ENCODE data around the gene CSTB.

DNA sequence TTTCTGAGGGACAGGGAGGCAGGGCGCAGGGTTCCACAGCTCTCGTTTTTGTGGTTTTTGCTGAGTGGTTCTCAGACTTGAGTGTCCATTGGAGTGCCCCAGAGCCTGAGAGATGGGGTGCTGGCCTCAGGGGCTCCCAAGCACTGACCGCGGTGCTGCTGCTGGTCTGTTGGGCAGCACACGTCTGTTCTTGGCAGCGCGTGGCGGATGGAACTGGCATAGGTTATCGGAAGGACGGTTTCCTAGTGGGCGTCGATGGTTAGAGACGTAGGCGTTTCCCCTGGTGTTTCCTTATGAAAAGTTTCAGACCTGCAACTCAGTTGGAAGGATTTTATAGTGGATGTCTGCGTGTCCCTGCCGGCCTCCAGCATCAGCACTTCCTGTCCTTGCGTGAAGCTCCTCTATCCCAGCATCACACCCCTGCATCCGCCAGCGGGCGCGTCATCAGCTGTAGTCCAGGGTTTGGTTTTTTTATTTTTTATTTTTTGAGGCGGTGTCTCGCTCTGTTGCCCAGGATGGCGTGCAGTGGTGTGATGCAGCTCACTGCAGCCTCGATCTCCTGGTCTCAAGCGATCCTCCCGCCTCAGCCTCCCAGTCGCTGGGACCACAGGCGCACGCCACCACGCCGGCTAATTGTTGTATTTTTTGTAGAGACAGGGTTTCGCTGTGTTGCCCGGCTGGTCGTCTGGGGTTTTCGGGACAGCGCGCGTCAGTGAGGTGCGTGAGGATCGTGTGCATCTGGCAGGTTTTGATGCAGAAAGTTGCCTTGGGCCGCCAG is 25.1 kb upstream of the CSTB start:
- no peak for TF ChIP-seq CTCF (IDR thresholded peaks at IDR 0.05)
- TF ChIP-seq POLR2A (IDR thresholded peaks at IDR 0.05), result no peak
